HepG2 (cell line): ENCODE measurements around the gene NXPE3. TPM values are rescaled to one million over a fixed set of nuclear protein-coding genes. Genes with fewer than 3 reads are reported as not detected.

ENCODE experiments used
- E2F5 ChIP-seq: sonication (generic); formaldehyde crosslinking; conservative IDR thresholded peaks from 2 replicates; pipeline ENCODE4 v1.4.0; 2020; ENCODE audit warnings: missing genetic modification reagents
- GZF1 ChIP-seq: sonication (generic); formaldehyde crosslinking; IDR thresholded peaks from 2 replicates; pipeline ENCODE4 v1.5.1; 2020; ENCODE audit warnings: mild to moderate bottlenecking, missing genetic modification reagents
- HOXA5 ChIP-seq: sonication (generic); formaldehyde crosslinking; IDR thresholded peaks from 2 replicates; pipeline ENCODE4 v1.4.0; 2020; ENCODE audit warnings: missing genetic modification reagents
- LCORL ChIP-seq, 2 experiments: fragments of 450-650 bp in 1 of 2; sonication (generic) in 1 of 2; formaldehyde crosslinking in 1 of 2; IDR thresholded peaks; 2 replicates each; pipeline versions ENCODE4 v1.5.0 to v1.6.1; 2017 to 2020; ENCODE audit warnings: antibody characterized with exemption in 1 of 2, missing genetic modification reagents in 1 of 2
- MAX ChIP-seq: IDR thresholded peaks from 2 replicates; pipeline ENCODE4 v1.6.1; 2012; ENCODE audit warnings: inconsistent platforms
- MIER3 ChIP-seq: IDR thresholded peaks from 2 replicates; pipeline ENCODE4 v1.6.1; 2016; ENCODE audit warnings: missing compliant biosample characterization, borderline replicate concordance
- NR2F2 ChIP-seq: IDR thresholded peaks from 2 replicates; pipeline ENCODE4 v1.6.1; 2012; ENCODE audit warnings: low read depth, inconsistent platforms, borderline replicate concordance
- RAD51 ChIP-seq: fragments of 450-650 bp; IDR thresholded peaks from 2 replicates; pipeline ENCODE4 v1.6.1; 2016; ENCODE audit warnings: borderline replicate concordance
- SAP130 ChIP-seq: IDR thresholded peaks from 2 replicates; pipeline ENCODE4 v1.6.1; 2016; ENCODE audit warnings: low read depth
- SNAPC2 ChIP-seq: sonication (generic); formaldehyde crosslinking; IDR thresholded peaks from 2 replicates; pipeline ENCODE4 v1.8.1; 2022; ENCODE audit warnings: mild to moderate bottlenecking, missing genetic modification reagents
- ZFP36L1 ChIP-seq: sonication (generic); formaldehyde crosslinking; IDR thresholded peaks from 2 replicates; pipeline ENCODE4 v1.8.0; 2022; ENCODE audit warnings: mild to moderate bottlenecking, missing genetic modification reagents, moderate library complexity
- ZFP37 ChIP-seq: sonication (generic); formaldehyde crosslinking; IDR thresholded peaks from 2 replicates; pipeline ENCODE4 v1.4.0; 2020; ENCODE audit warnings: missing genetic modification reagents, borderline replicate concordance
- ZNF230 ChIP-seq: sonication (generic); formaldehyde crosslinking; IDR thresholded peaks from 2 replicates; pipeline ENCODE4 v1.4.0; 2020; ENCODE audit warnings: mild to moderate bottlenecking, missing genetic modification reagents
- ZNF343 ChIP-seq: sonication (generic); formaldehyde crosslinking; IDR thresholded peaks from 2 replicates; pipeline ENCODE4 v1.4.0; 2020; ENCODE audit warnings: mild to moderate bottlenecking, missing genetic modification reagents
- ZNF549 ChIP-seq: sonication (generic); formaldehyde crosslinking; IDR thresholded peaks from 2 replicates; pipeline ENCODE4 v1.5.0; 2020; ENCODE audit warnings: missing genetic modification reagents
- ZNF788 ChIP-seq: sonication (generic); formaldehyde crosslinking; IDR thresholded peaks from 2 replicates; pipeline ENCODE4 v1.5.0; 2020; ENCODE audit warnings: mild to moderate bottlenecking, missing genetic modification reagents, borderline replicate concordance
- polyA plus RNA-seq, 8 experiments: library from polyadenylated mRNA; depleted of rRNA in 3 of 8; stranded (reverse) in 7 of 8; unstranded in 1 of 8; fragments of >200 nt; fragmentation: Illumina TruSeq in 4 of 8; extraction: Trizol in 4 of 8; gene quantifications; 2 replicates each; pipeline versions ENCODE4 v1.2.1 to v1.2.3, GENCODE V29; 2011 to 2016; ENCODE audit warnings: low read depth in 4 of 8, missing spikeins in 1 of 8, mixed read lengths in 1 of 8; ENCODE audit not compliant: insufficient read depth in 1 of 8
- total RNA-seq, 5 experiments: library from RNA; depleted of rRNA; stranded (reverse); fragments of >200 nt; fragmentation: Illumina TruSeq; extraction: Trizol; gene quantifications; 2 replicates each; pipeline ENCODE4 v1.2.3, GENCODE V29; 2016; ENCODE audit warnings: low read depth in 1 of 5
- TF ChIP-seq, protein P1 (sequence below): sonication (generic); formaldehyde crosslinking; IDR thresholded peaks from 2 replicates; pipeline ENCODE4 v1.4.0; 2020; ENCODE audit warnings: missing genetic modification reagents
- TF ChIP-seq, protein P2 (sequence below): sonication (generic); formaldehyde crosslinking; IDR thresholded peaks from 2 replicates; pipeline ENCODE4 v1.5.0; 2020; ENCODE audit warnings: mild to moderate bottlenecking, missing genetic modification reagents

NXPE3 gene
- total and polyA plus RNA-seq, 2 of the 13 experiments (the other 11 are each of a cell fraction or from before 2014, with no cell fraction given) = 3.5 to 4.7 TPM

DNA sequence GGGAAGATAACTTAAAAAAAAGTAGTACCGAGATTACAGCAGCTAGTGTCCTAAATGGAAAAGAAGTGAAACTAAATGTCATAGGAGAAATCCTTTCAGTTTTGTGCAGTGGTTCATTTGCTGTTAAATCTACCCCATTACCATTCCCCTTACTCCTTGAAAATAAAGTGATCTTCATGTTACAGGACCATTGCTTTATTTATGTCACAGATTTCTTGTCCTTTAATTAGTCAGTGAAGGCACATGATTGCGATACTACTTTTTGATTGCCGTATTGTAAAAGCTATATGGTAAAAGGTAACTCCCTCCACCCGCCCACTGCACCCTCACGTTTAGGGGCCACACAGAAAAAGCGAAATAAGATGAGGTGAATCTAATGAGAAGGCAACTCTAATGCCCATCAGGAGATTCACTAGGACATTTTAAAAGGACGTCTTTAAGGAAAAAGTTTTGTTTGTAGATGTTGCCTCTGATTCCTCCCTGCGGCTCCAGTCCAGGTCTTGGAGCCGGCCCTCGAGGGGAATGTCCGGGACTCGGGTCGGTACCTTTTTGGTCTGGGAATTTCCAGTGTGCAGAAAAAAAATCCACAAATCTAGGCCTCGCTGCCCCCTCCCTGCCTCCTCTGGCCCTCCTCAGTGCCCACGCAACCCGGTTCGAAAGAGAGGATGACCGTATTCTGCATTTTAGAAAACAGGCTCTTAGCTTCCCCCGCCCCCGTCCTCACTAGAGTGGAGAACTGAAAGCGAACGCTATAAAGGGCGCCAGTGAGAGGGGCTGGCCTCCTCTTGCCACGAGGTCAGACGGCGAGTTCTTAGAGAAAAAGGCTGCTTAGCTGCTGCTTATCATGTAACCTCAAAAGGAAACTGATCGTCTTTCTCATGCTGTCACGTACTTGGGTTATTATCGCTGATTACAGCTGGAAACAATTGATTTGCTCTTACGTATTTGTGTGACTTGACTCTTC, 48.5 kb downstream of the NXPE3 start (continued):
- peak; percentile 57; the same call in 1 of the 2 replicates for TF ChIP-seq SAP130 (CRISPR knock-in tag)
- no peak for TF ChIP-seq MIER3
- 0 out of 2 replicates have a peak, but pooled peaks have one; percentile 28 for TF ChIP-seq SNAPC2 (CRISPR knock-in tag)
- TF ChIP-seq E2F5 (CRISPR knock-in tag) = no peak
- TF ChIP-seq NR2F2 = no peak
- peak; percentile 89 for TF ChIP-seq MAX
- TF ChIP-seq LCORL (IDR thresholded peaks at IDR 0.05) = no peak
- 0 out of 2 replicates have a peak, but pooled peaks have one; percentile 38 for TF ChIP-seq LCORL (CRISPR knock-in tag; IDR thresholded peaks at IDR 0.05)
- TF ChIP-seq, protein P1, sequence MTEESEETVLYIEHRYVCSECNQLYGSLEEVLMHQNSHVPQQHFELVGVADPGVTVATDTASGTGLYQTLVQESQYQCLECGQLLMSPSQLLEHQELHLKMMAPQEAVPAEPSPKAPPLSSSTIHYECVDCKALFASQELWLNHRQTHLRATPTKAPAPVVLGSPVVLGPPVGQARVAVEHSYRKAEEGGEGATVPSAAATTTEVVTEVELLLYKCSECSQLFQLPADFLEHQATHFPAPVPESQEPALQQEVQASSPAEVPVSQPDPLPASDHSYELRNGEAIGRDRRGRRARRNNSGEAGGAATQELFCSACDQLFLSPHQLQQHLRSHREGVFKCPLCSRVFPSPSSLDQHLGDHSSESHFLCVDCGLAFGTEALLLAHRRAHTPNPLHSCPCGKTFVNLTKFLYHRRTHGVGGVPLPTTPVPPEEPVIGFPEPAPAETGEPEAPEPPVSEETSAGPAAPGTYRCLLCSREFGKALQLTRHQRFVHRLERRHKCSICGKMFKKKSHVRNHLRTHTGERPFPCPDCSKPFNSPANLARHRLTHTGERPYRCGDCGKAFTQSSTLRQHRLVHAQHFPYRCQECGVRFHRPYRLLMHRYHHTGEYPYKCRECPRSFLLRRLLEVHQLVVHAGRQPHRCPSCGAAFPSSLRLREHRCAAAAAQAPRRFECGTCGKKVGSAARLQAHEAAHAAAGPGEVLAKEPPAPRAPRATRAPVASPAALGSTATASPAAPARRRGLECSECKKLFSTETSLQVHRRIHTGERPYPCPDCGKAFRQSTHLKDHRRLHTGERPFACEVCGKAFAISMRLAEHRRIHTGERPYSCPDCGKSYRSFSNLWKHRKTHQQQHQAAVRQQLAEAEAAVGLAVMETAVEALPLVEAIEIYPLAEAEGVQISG (CRISPR knock-in tag) = peak; percentile 31; the same call in 1 of the 2 replicates
- 0 out of 2 replicates have a peak, but pooled peaks have one; percentile 56 for TF ChIP-seq GZF1
- 0 out of 2 replicates have a peak, but pooled peaks have one; percentile 47 for TF ChIP-seq ZFP36L1 (CRISPR knock-in tag)
- peak; percentile 21; the same call in 1 of the 2 replicates for TF ChIP-seq ZNF788 (CRISPR knock-in tag)
- 0 out of 2 replicates have a peak, but pooled peaks have one; percentile 16 for TF ChIP-seq HOXA5 (CRISPR knock-in tag)
- TF ChIP-seq ZNF343 (CRISPR knock-in tag) = no peak
- no peak for TF ChIP-seq RAD51
- TF ChIP-seq ZNF549 = no peak
- TF ChIP-seq, protein P2, sequence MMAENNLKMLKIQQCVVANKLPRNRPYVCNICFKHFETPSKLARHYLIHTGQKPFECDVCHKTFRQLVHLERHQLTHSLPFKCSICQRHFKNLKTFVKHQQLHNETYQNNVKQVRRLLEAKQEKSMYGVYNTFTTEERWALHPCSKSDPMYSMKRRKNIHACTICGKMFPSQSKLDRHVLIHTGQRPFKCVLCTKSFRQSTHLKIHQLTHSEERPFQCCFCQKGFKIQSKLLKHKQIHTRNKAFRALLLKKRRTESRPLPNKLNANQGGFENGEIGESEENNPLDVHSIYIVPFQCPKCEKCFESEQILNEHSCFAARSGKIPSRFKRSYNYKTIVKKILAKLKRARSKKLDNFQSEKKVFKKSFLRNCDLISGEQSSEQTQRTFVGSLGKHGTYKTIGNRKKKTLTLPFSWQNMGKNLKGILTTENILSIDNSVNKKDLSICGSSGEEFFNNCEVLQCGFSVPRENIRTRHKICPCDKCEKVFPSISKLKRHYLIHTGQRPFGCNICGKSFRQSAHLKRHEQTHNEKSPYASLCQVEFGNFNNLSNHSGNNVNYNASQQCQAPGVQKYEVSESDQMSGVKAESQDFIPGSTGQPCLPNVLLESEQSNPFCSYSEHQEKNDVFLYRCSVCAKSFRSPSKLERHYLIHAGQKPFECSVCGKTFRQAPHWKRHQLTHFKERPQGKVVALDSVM (CRISPR knock-in tag) = peak; percentile 52; the same call in 1 of the 2 replicates
- 0 out of 2 replicates have a peak, but pooled peaks have one; percentile 57 for TF ChIP-seq ZNF230 (CRISPR knock-in tag)
- TF ChIP-seq ZFP37 (CRISPR knock-in tag) = no peak
